HepG2 (cell line): ENCODE results near the gene FAM221B. TPM values are rescaled to one million over a fixed set of nuclear protein-coding genes. Genes with fewer than 3 reads are reported as not detected.
A peak's percentile ranks its signal among the peaks of the same experiment; 100 is the strongest.

Experiments used
- AGO2 ChIP-seq: fragments of 200-400 bp; formaldehyde crosslinking; optimal IDR thresholded peaks from 2 replicates; pipeline ENCODE3; 2017; ENCODE audit warnings: mild to moderate bottlenecking, low read depth, low read length, moderate library complexity
- ARNTL ChIP-seq: sonication (generic); formaldehyde crosslinking; IDR thresholded peaks from 2 replicates; pipeline ENCODE4 v1.4.0; 2020; ENCODE audit warnings: mild to moderate bottlenecking, missing genetic modification reagents
- ATF2 ChIP-seq: sonication (generic); formaldehyde crosslinking; IDR thresholded peaks from 2 replicates; pipeline ENCODE4 v1.4.0; 2020; ENCODE audit warnings: missing genetic modification reagents
- BHLHE40 ChIP-seq: IDR thresholded peaks from 2 replicates; pipeline ENCODE4 v1.6.1; 2011; ENCODE audit warnings: low read length, improper control_type of control experiment
- CREM ChIP-seq, 2 experiments: sonication (generic) in 1 of 2; formaldehyde crosslinking in 1 of 2; IDR thresholded peaks; 2 replicates each; pipeline versions ENCODE4 v1.4.0 to v1.6.1; 2016 to 2020; ENCODE audit warnings: antibody characterized with exemption in 1 of 2, mild to moderate bottlenecking in 1 of 2, missing genetic modification reagents in 1 of 2
- DBP ChIP-seq: sonication (generic); formaldehyde crosslinking; IDR thresholded peaks from 2 replicates; pipeline ENCODE4 v1.4.0; 2020; ENCODE audit warnings: missing genetic modification reagents; ENCODE audit errors: not compliant biosample characterization
- ETV5 ChIP-seq: IDR thresholded peaks from 2 replicates; pipeline ENCODE4 v1.6.1; 2018; ENCODE audit warnings: missing biosample characterization, missing genetic modification reagents, inconsistent platforms, borderline replicate concordance
- FOXA3 ChIP-seq: IDR thresholded peaks from 2 replicates; pipeline ENCODE4 v1.6.1; 2016; ENCODE audit warnings: missing genetic modification reagents, missing compliant biosample characterization
- FOXJ3 ChIP-seq: sonication (generic); formaldehyde crosslinking; IDR thresholded peaks from 2 replicates; pipeline ENCODE4 v1.4.0; 2020; ENCODE audit warnings: missing genetic modification reagents, mild to moderate bottlenecking, borderline replicate concordance
- KDM4B ChIP-seq: sonication (generic); formaldehyde crosslinking; IDR thresholded peaks from 2 replicates; pipeline ENCODE4 v1.4.0; 2020; ENCODE audit warnings: missing genetic modification reagents
- MBNL3 ChIP-seq: fragments of 250-450 bp; sonication (Bioruptor Pico); conservative IDR thresholded peaks from 2 replicates; pipeline ENCODE4 v1.8.0; 2022; ENCODE audit warnings: mild to moderate bottlenecking, inconsistent platforms
- MED8 ChIP-seq: sonication (generic); formaldehyde crosslinking; IDR thresholded peaks from 2 replicates; pipeline ENCODE4 v1.8.1; 2023; ENCODE audit warnings: mild to moderate bottlenecking, missing genetic modification reagents; ENCODE audit not compliant: insufficient replicate concordance
- MLLT10 ChIP-seq: sonication (generic); formaldehyde crosslinking; IDR thresholded peaks from 2 replicates; pipeline ENCODE4 v1.4.0; 2020; ENCODE audit warnings: missing genetic modification reagents
- MYC ChIP-seq: sonication (generic); formaldehyde crosslinking; IDR thresholded peaks from 2 replicates; pipeline ENCODE4 v1.9.0; 2021; ENCODE audit warnings: missing genetic modification reagents, borderline replicate concordance
- SP4 ChIP-seq: sonication (generic); formaldehyde crosslinking; IDR thresholded peaks from 2 replicates; pipeline ENCODE4 v1.8.1; 2023; ENCODE audit warnings: mild to moderate bottlenecking, missing genetic modification reagents
- STAG1 ChIP-seq: sonication (generic); formaldehyde crosslinking; IDR thresholded peaks from 2 replicates; pipeline ENCODE4 v1.4.0; 2020; ENCODE audit warnings: missing genetic modification reagents
- TAF15 ChIP-seq: fragments of 200-400 bp; formaldehyde crosslinking; IDR thresholded peaks from one replicate; pipeline ENCODE4 v1.6.1; 2018; ENCODE audit warnings: mild to moderate bottlenecking, low read depth, low read length; ENCODE audit not compliant: poor library complexity, severe bottlenecking
- ZBTB20 ChIP-seq: sonication (generic); formaldehyde crosslinking; IDR thresholded peaks from 2 replicates; pipeline ENCODE4 v1.8.1; 2023; ENCODE audit warnings: missing genetic modification reagents, low read depth, mild to moderate bottlenecking, borderline replicate concordance
- ZFP62 ChIP-seq: sonication (generic); formaldehyde crosslinking; IDR thresholded peaks from 2 replicates; pipeline ENCODE4 v1.4.0; 2020; ENCODE audit warnings: missing genetic modification reagents
- ZMYM2 ChIP-seq: sonication (generic); formaldehyde crosslinking; IDR thresholded peaks from 2 replicates; pipeline ENCODE4 v1.8.0; 2022; ENCODE audit warnings: mild to moderate bottlenecking, missing genetic modification reagents
- ZNF34 ChIP-seq: sonication (generic); formaldehyde crosslinking; IDR thresholded peaks from 2 replicates; pipeline ENCODE4 v1.4.0; 2020; ENCODE audit warnings: mild to moderate bottlenecking, missing genetic modification reagents, borderline replicate concordance
- ZNF446 ChIP-seq: sonication (generic); formaldehyde crosslinking; IDR thresholded peaks from 2 replicates; pipeline ENCODE4 v1.5.0; 2020; ENCODE audit warnings: mild to moderate bottlenecking, missing genetic modification reagents
- ZNF451 ChIP-seq: sonication (generic); formaldehyde crosslinking; IDR thresholded peaks from 2 replicates; pipeline ENCODE4 v1.5.0; 2020; ENCODE audit warnings: mild to moderate bottlenecking, missing genetic modification reagents
- ZNF468 ChIP-seq: sonication (generic); formaldehyde crosslinking; IDR thresholded peaks from 2 replicates; pipeline ENCODE4 v1.8.0; 2022; ENCODE audit warnings: mild to moderate bottlenecking, moderate library complexity, missing genetic modification reagents
- ZNF652 ChIP-seq: IDR thresholded peaks from 2 replicates; pipeline ENCODE4 v1.6.1; 2016; ENCODE audit warnings: low read depth, borderline replicate concordance
- ZNF746 ChIP-seq: sonication (generic); formaldehyde crosslinking; IDR thresholded peaks from 2 replicates; pipeline ENCODE4 v1.8.0; 2022; ENCODE audit warnings: mild to moderate bottlenecking, missing genetic modification reagents
- ZNF749 ChIP-seq: sonication (generic); formaldehyde crosslinking; IDR thresholded peaks from 2 replicates; pipeline ENCODE4 v1.8.0; 2022; ENCODE audit warnings: mild to moderate bottlenecking, missing genetic modification reagents, moderate library complexity, borderline replicate concordance
- ZNF768 ChIP-seq: sonication (generic); formaldehyde crosslinking; IDR thresholded peaks from 2 replicates; pipeline ENCODE4 v1.4.0; 2020; ENCODE audit warnings: missing genetic modification reagents
- ZNF790 ChIP-seq: sonication (generic); formaldehyde crosslinking; IDR thresholded peaks from 2 replicates; pipeline ENCODE4 v1.8.0; 2022; ENCODE audit warnings: missing genetic modification reagents, mild to moderate bottlenecking, borderline replicate concordance
- ZNF816 ChIP-seq: sonication (generic); formaldehyde crosslinking; IDR thresholded peaks from 2 replicates; pipeline ENCODE4 v1.8.0; 2022; ENCODE audit warnings: missing genetic modification reagents, mild to moderate bottlenecking, borderline replicate concordance
- ZNF83 ChIP-seq: sonication (generic); formaldehyde crosslinking; IDR thresholded peaks from 2 replicates; pipeline ENCODE4 v1.4.0; 2020; ENCODE audit warnings: missing genetic modification reagents, mild to moderate bottlenecking, borderline replicate concordance
- polyA plus RNA-seq, 8 experiments: library from polyadenylated mRNA; depleted of rRNA in 3 of 8; stranded (reverse) in 7 of 8; unstranded in 1 of 8; fragments of >200 nt; fragmentation: Illumina TruSeq in 4 of 8; extraction: Trizol in 4 of 8; gene quantifications; 2 replicates each; pipeline versions ENCODE4 v1.2.1 to v1.2.3, GENCODE V29; 2011 to 2016; ENCODE audit warnings: low read depth in 4 of 8, missing spikeins in 1 of 8, mixed read lengths in 1 of 8; ENCODE audit not compliant: insufficient read depth in 1 of 8
- total RNA-seq, 5 experiments: library from RNA; depleted of rRNA; stranded (reverse); fragments of >200 nt; fragmentation: Illumina TruSeq; extraction: Trizol; gene quantifications; 2 replicates each; pipeline ENCODE4 v1.2.3, GENCODE V29; 2016; ENCODE audit warnings: low read depth in 1 of 5

The FAM221B gene
- total and polyA plus RNA-seq, 2 of the 13 experiments (the other 11 are each of a cell fraction or from before 2014, with no cell fraction given) = not detected

- TF ChIP-seq MBNL3 (CRISPR knock-in tag) = no peak
- peak; percentile 43; the same call in 1 of the 2 replicates for TF ChIP-seq ZNF768 (CRISPR knock-in tag)
- no peak for TF ChIP-seq ZBTB20 (CRISPR knock-in tag)
- TF ChIP-seq ZFP62 (CRISPR knock-in tag) = no peak
- no peak for TF ChIP-seq ZNF451
- TF ChIP-seq MYC (CRISPR knock-in tag) = no peak
- no peak for TF ChIP-seq ZNF83 (CRISPR knock-in tag)
- no peak for TF ChIP-seq AGO2
- TF ChIP-seq STAG1 (CRISPR knock-in tag) = no peak
- TF ChIP-seq ZNF749 = no peak
- TF ChIP-seq ETV5 (CRISPR knock-in tag) = peak; percentile 79; the same call in 1 of the 2 replicates
- TF ChIP-seq ARNTL = no peak
- TF ChIP-seq ZNF816 = no peak
- TF ChIP-seq ZMYM2 = no peak
- 0 out of 2 replicates have a peak, but pooled peaks have one; percentile 54 for TF ChIP-seq KDM4B (CRISPR knock-in tag)
- no peak for TF ChIP-seq SP4 (CRISPR knock-in tag)
- TF ChIP-seq TAF15 = no peak
- TF ChIP-seq CREM (IDR thresholded peaks at IDR 0.05) = peak; percentile 58; the same call in 1 of the 2 replicates
- TF ChIP-seq CREM (CRISPR knock-in tag; IDR thresholded peaks at IDR 0.05) = no peak
- TF ChIP-seq DBP = no peak
- no peak for TF ChIP-seq ZNF34 (CRISPR knock-in tag)
- TF ChIP-seq FOXA3 (CRISPR knock-in tag) = peak; percentile 70
- no peak for TF ChIP-seq MED8
- no peak for TF ChIP-seq MLLT10 (CRISPR knock-in tag)
- no peak for TF ChIP-seq ZNF652
- TF ChIP-seq FOXJ3 = no peak
- no peak for TF ChIP-seq ZNF790 (CRISPR knock-in tag)
- no peak for TF ChIP-seq ZNF446 (CRISPR knock-in tag)
- TF ChIP-seq ZNF468 (CRISPR knock-in tag) = no peak
- no peak for TF ChIP-seq ZNF746
- no peak for TF ChIP-seq BHLHE40
- peak; percentile 75; the same call in 1 of the 2 replicates for TF ChIP-seq ATF2 (CRISPR knock-in tag)
Measured at GRCh38 chr9:35812025-35812602, 16.4 kb downstream of the FAM221B start, which contains the start of gene SPAG8 (continued).
